Gastrocnemius medialis (tissue), 4 donors: Measurements from ENCODE around the gene CA10.

ENCODE experiments used
- POLR2A ChIP-seq, 2 donors: fragments of 450-650 bp; IDR thresholded peaks; one replicate each; pipeline ENCODE4 v1.6.1; 2017; ENCODE audit warnings: antibody characterized with exemption in 2 of 2, mild to moderate bottlenecking in 2 of 2, moderate library complexity in 2 of 2
- TF ChIP-seq, protein P1 (sequence below), 5 experiments: fragments of 450-650 bp in 3 of 5; fragments of 200-600 bp in 2 of 5; sonication (generic) in 2 of 5; IDR thresholded peaks in 4 of 5; conservative IDR thresholded peaks in 1 of 5; 1 replicate in 4 of 5; 2 replicates in 1 of 5; pipeline ENCODE4 v1.5.1; 2016 to 2019; ENCODE audit warnings: antibody characterized with exemption in 5 of 5, mild to moderate bottlenecking in 3 of 5, moderate library complexity in 3 of 5

DNA sequence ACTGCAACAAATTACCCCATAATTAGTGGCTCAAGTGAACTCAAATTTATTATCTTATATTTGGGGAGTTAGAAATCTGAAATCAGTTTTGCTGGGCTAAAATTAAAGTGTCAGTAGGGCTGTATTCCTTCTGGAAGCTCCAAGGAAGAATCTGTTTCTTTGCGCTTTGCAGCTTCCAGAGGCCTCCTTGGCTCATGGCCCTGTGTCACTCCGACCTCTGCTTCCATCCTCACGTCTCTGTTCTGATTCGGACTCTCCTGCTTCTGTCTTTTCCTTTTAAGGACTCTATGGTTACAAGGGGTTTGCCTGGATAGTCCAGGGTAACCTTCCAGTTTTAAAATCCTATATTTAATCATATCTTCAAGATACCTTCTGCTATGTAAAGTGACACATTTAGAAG is 232.1 kb downstream of the CA10 start:
- TF ChIP-seq, protein P1, sequence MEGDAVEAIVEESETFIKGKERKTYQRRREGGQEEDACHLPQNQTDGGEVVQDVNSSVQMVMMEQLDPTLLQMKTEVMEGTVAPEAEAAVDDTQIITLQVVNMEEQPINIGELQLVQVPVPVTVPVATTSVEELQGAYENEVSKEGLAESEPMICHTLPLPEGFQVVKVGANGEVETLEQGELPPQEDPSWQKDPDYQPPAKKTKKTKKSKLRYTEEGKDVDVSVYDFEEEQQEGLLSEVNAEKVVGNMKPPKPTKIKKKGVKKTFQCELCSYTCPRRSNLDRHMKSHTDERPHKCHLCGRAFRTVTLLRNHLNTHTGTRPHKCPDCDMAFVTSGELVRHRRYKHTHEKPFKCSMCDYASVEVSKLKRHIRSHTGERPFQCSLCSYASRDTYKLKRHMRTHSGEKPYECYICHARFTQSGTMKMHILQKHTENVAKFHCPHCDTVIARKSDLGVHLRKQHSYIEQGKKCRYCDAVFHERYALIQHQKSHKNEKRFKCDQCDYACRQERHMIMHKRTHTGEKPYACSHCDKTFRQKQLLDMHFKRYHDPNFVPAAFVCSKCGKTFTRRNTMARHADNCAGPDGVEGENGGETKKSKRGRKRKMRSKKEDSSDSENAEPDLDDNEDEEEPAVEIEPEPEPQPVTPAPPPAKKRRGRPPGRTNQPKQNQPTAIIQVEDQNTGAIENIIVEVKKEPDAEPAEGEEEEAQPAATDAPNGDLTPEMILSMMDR (IDR thresholded peaks at IDR 0.05 in 4 of 5, conservative IDR thresholded peaks at IDR 0.05 in 1 of 5), result no peak
- no peak for TF ChIP-seq POLR2A (IDR thresholded peaks at IDR 0.05)
